Endothelial cell of umbilical vein (primary cell): ENCODE measurements around the gene FOLR2. TPM values are rescaled to one million over a fixed set of nuclear protein-coding genes. Genes with fewer than 3 reads are reported as not detected.

Source experiments
- BruUV-seq: library from RNA; stranded (reverse); fragments of 400-500 nt; replicated peaks from 2 replicates; lab custom pipeline; 2021; lab: Mats Ljungman, UMichigan
- CTCF ChIA-PET: fragments of 300-600, 350-600 bp; sonication (Branson Sonifier 250); formaldehyde crosslinking; loops from one replicate; lab custom pipeline; 2021; ENCODE audit warnings: antibody characterized with exemption, inconsistent platforms; lab: Charles Lee
- POLR2A ChIA-PET: fragments of 300-600, 350-600 bp; sonication (Branson Sonifier 250); formaldehyde crosslinking; loops from one replicate; lab custom pipeline; 2021; ENCODE audit warnings: antibody characterized with exemption, inconsistent platforms; lab: Charles Lee
- DNase-seq: peaks from one replicate; pipeline ENCODE4 v3.0.0-alpha.2; 2011; ENCODE audit warnings: low read depth, low spot score
- FAIRE-seq: peaks from 2 replicates; lab custom pipeline; 2011; peaks lifted over from hg19 to GRCh38; lab: Jason Lieb, UNC
- H2AFZ ChIP-seq: 2 replicates; pipeline ENCODE4 v1.6.0; 2012; ENCODE audit warnings: low read depth, low read length, control low read depth, inconsistent platforms
- H3K27ac ChIP-seq: 2 replicates; pipeline ENCODE4 v1.5.1; 2011; ENCODE audit warnings: low read depth, mild to moderate bottlenecking, control low read depth, low read length, moderate library complexity; ENCODE audit not compliant: insufficient read depth
- H3K27me3 ChIP-seq, 2 experiments: 2 replicates each; pipeline versions ENCODE4 v1.6.0 to v1.6.1; 2011; ENCODE audit warnings: low read length in 2 of 2, mixed read lengths in 1 of 2; ENCODE audit not compliant: control insufficient read depth in 2 of 2, insufficient read depth in 2 of 2
- H3K36me3 ChIP-seq, 2 experiments: 2 replicates in 1 of 2; 3 replicates in 1 of 2; pipeline ENCODE4 v1.5.1; 2011; ENCODE audit warnings: low read length in 2 of 2, mild to moderate bottlenecking in 1 of 2, moderate library complexity in 1 of 2; ENCODE audit not compliant: control insufficient read depth in 2 of 2, insufficient read depth in 2 of 2; ENCODE audit errors: extremely low read depth in 1 of 2
- H3K4me1 ChIP-seq: 3 replicates; pipeline ENCODE4 v1.5.1; 2011; ENCODE audit warnings: mild to moderate bottlenecking, low read length; ENCODE audit not compliant: control insufficient read depth, insufficient read depth; ENCODE audit errors: extremely low read depth
- H3K4me2 ChIP-seq: 2 replicates; pipeline ENCODE4 v1.6.1; 2011; ENCODE audit warnings: low read length, control low read depth, mixed read lengths; ENCODE audit not compliant: insufficient read depth
- H3K4me3 ChIP-seq, 3 experiments: fragments of 200-600 bp in 1 of 3; sonication (generic), shearing (Covaris generic) in 1 of 3; replicated peaks in 1 of 3; 2 replicates each; pipeline ENCODE4 v1.5.1; 2011 to 2016; ENCODE audit warnings: control low read depth in 3 of 3, low read length in 3 of 3, mild to moderate bottlenecking in 2 of 3, inconsistent platforms in 1 of 3, low read depth in 1 of 3, moderate library complexity in 1 of 3; ENCODE audit not compliant: insufficient read depth in 1 of 3
- H3K79me2 ChIP-seq: 2 replicates; pipeline ENCODE4 v1.6.0; 2012; ENCODE audit warnings: low read length, inconsistent platforms; ENCODE audit not compliant: control insufficient read depth, insufficient read depth
- H3K9ac ChIP-seq: replicated peaks from 2 replicates; pipeline ENCODE3; 2011; ENCODE audit warnings: low read length, control low read depth; ENCODE audit not compliant: insufficient read depth; ENCODE audit errors: extremely low read depth
- H3K9me1 ChIP-seq: replicated peaks from 3 replicates; pipeline ENCODE4 v1.6.0; 2011; ENCODE audit warnings: mild to moderate bottlenecking, low read length; ENCODE audit not compliant: control insufficient read depth, insufficient read depth; ENCODE audit errors: extremely low read depth
- H3K9me3 ChIP-seq: replicated peaks from 2 replicates; pipeline ENCODE4 v1.5.1; 2012; ENCODE audit warnings: low read length, inconsistent platforms; ENCODE audit not compliant: control insufficient read depth, insufficient read depth
- H4K20me1 ChIP-seq: replicated peaks from 2 replicates; pipeline ENCODE3; 2011; ENCODE audit warnings: mild to moderate bottlenecking, low read length; ENCODE audit not compliant: control insufficient read depth, insufficient read depth; ENCODE audit errors: extremely low read depth
- CTCF ChIP-seq, 2 donors: IDR thresholded peaks; 1 replicate in 1 of 2; 2 replicates in 1 of 2; pipeline ENCODE4 v1.5.1; 2011; ENCODE audit warnings: low read length in 2 of 2, mild to moderate bottlenecking in 2 of 2, moderate library complexity in 2 of 2, control low read depth in 1 of 2, inconsistent platforms in 1 of 2, low read depth in 1 of 2; ENCODE audit not compliant: insufficient read depth in 1 of 2; ENCODE audit errors: extremely low read depth in 1 of 2
- EZH2 ChIP-seq: IDR thresholded peaks from 2 replicates; pipeline ENCODE4 v1.6.1; 2012; ENCODE audit warnings: borderline replicate concordance, low read depth, mild to moderate bottlenecking, moderate library complexity, low read length, inconsistent platforms; ENCODE audit not compliant: severe bottlenecking
- FOS ChIP-seq: IDR thresholded peaks from 2 replicates; pipeline ENCODE4 v1.6.1; 2011; ENCODE audit warnings: mild to moderate bottlenecking, low read length, moderate library complexity, borderline replicate concordance; ENCODE audit not compliant: insufficient read depth
- GATA2 ChIP-seq: IDR thresholded peaks from 2 replicates; pipeline ENCODE4 v1.7.0; 2011; ENCODE audit warnings: low read depth, mild to moderate bottlenecking, moderate library complexity, mixed read lengths, low read length; ENCODE audit not compliant: insufficient read length, insufficient read depth
- JUN ChIP-seq: IDR thresholded peaks from 2 replicates; pipeline ENCODE4 v1.6.1; 2011; ENCODE audit warnings: borderline replicate concordance, low read depth; ENCODE audit not compliant: insufficient read length, insufficient read depth
- MAX ChIP-seq: IDR thresholded peaks from 2 replicates; pipeline ENCODE4 v1.6.1; 2011; ENCODE audit not compliant: insufficient read depth, insufficient read length
- MYC ChIP-seq: IDR thresholded peaks from one replicate; pipeline ENCODE4 v1.6.1; 2011; ENCODE audit warnings: mild to moderate bottlenecking, low read depth, low read length
- POLR2A ChIP-seq: IDR thresholded peaks from 2 replicates; pipeline ENCODE4 v1.6.1; 2012; ENCODE audit warnings: low read depth, mild to moderate bottlenecking, control low read depth, low read length
- POLR2AphosphoS5 ChIP-seq: IDR thresholded peaks from 2 replicates; pipeline ENCODE4 v1.6.1; 2012; ENCODE audit warnings: low read depth, mild to moderate bottlenecking, control low read depth, low read length, moderate library complexity; ENCODE audit not compliant: insufficient read depth
- dilution Hi-C: fragments of 300-500 bp; cut with MboI; formaldehyde crosslinking; loops from one replicate; pipeline ENCODE4 v1.15.0; 2019; ENCODE audit warnings: low sequenced_read_pairs; ENCODE audit not compliant: extremely low pct_ligation_motif_present
- intact Hi-C: fragments of 100-400 bp; cut with micrococcal nuclease; formaldehyde crosslinking; loops from one replicate; pipeline ENCODE4 v1.10.0; 2022
- polyA plus RNA-seq, 4 experiments: library from polyadenylated mRNA; depleted of rRNA in 3 of 4; stranded (reverse) in 3 of 4; unstranded in 1 of 4; fragments of >200 nt; gene quantifications; 2 replicates each; pipeline versions ENCODE4 v1.2.1 to v1.2.3, GENCODE V29; 2011 to 2012; ENCODE audit warnings: missing spikeins in 1 of 4
- total RNA-seq: library from RNA; stranded (reverse); gene quantifications from 2 replicates; pipeline ENCODE4 v1.2.3, GENCODE V29; 2021

The FOLR2 gene
- total and polyA plus RNA-seq, 2 donors (not counting 3 experiments of a cell fraction or from before 2014, with no cell fraction given) = not detected

- Histone ChIP-seq H3K79me2 (no peaks in the 10 kb centered on the region), H3K9me1 (no peaks in the 10 kb centered on the region), H3K36me3 (peaks cover 6 to 25% of the 10 kb centered on the region in 2 experiments), H3K4me1 (peaks cover 12% of the 10 kb centered on the region), H3K9ac (peak overlapping the region; percentile 22), H3K27ac (no peak overlapping the region), H2AFZ (no peak overlapping the region), H4K20me1 (no peaks in the 10 kb centered on the region), H3K27me3 (peaks cover 37 to 50% of the 10 kb centered on the region in 2 experiments), H3K9me3 (no peaks in the 10 kb centered on the region), H3K4me3 (peak overlapping the region in 1 of 3 experiments; percentile 30), H3K4me2 (peak overlapping the region; percentile 44)
- TF ChIP-seq MYC (no peak), POLR2AphosphoS5 (peak; percentile 76), GATA2 (no peak), MAX (no peak), FOS (no peak), POLR2A (peak; percentile 71), CTCF (IDR thresholded peaks at IDR 0.05; ENCODE audit: extremely low read depth in 1 of 2, insufficient read depth in 1 of 2, low read depth in 1 of 2, low read length in 2 of 2) (no peak), EZH2 (no peak), JUN (no peak)
- CTCF ChIA-PET = no interaction called here
- FAIRE-seq (peak; percentile 8), DNase-seq (no peak)
- intact Hi-C loops = loop anchor here (2.0 kb wide), 1 partner anchor 191 kb away; no protein-coding TSS in a partner anchor
- POLR2A ChIA-PET = no interaction called here
- BruUV-seq = no TSS peak
- dilution Hi-C loops = no loop called here
Measured at GRCh38 chr11:72239313-72239848, 22.8 kb downstream of the FOLR2 start.
